Suprapubic skin (tissue), 3 donors: ENCODE data around the gene LASP1.

Source experiments
- CTCF ChIP-seq, 2 donors: fragments of 200-600 bp in 1 of 2; fragments of 450-650 bp in 1 of 2; sonication (generic) in 1 of 2; IDR thresholded peaks; one replicate each; pipeline ENCODE4 v1.5.1; 2016 to 2019; ENCODE audit warnings: antibody characterized with exemption in 2 of 2, mild to moderate bottlenecking in 1 of 2, moderate library complexity in 1 of 2
- EP300 ChIP-seq: sonication (generic); formaldehyde crosslinking; IDR thresholded peaks from one replicate; pipeline ENCODE4 v1.6.1; 2017; ENCODE audit warnings: antibody characterized with exemption
- POLR2A ChIP-seq, 2 donors: fragments of 450-650 bp; IDR thresholded peaks; one replicate each; pipeline ENCODE4 v1.6.1; 2017; ENCODE audit warnings: antibody characterized with exemption in 2 of 2, mild to moderate bottlenecking in 2 of 2, moderate library complexity in 2 of 2

- no peak for TF ChIP-seq POLR2A (IDR thresholded peaks at IDR 0.05)
- no peak for TF ChIP-seq CTCF (IDR thresholded peaks at IDR 0.05)
- no peak for TF ChIP-seq EP300
Observed at GRCh38 chr17:38892620-38893019, 22.8 kb downstream of the LASP1 start.
